ENCODE results near the gene FMOD.
A peak's percentile ranks its signal among the peaks of the same experiment; 100 is the strongest.

FMOD gene

GRCh38 chr1:203351037-203351625 lies at the start of gene FMOD:
Gene FMOD, minus strand, starts transcription at chr1:203351122. Its CDS starts 2,852 bp downstream, at chr1:203348270.
- DNase-seq: no peak

- no peak for DNase-seq
Measured at GRCh38 chr1:203396595-203397194, 45.8 kb upstream of the FMOD start.

- no peak for DNase-seq
Measured at GRCh38 chr1:203395751-203396150, 44.8 kb upstream of the FMOD start.

GRCh38 chr1:203390298-203390697 lies 39.4 kb upstream of the FMOD start:
- DNase-seq: no peak

- DNase-seq: no peak
Measured at GRCh38 chr1:203388683-203389082, 37.8 kb upstream of the FMOD start.

- DNase-seq: no peak
Measured at GRCh38 chr1:203382026-203382425, 31.1 kb upstream of the FMOD start.

- no peak for DNase-seq
Measured at GRCh38 chr1:203381151-203381751, 30.3 kb upstream of the FMOD start.

GRCh38 chr1:203380420-203381150 lies 29.7 kb upstream of the FMOD start:
- no peak for DNase-seq

GRCh38 chr1:203379825-203380224 lies 28.9 kb upstream of the FMOD start:
- DNase-seq: no peak

- DNase-seq: no peak
Measured at GRCh38 chr1:203378556-203379245, 27.8 kb upstream of the FMOD start.

GRCh38 chr1:203373991-203374390 lies 23.1 kb upstream of the FMOD start:
- DNase-seq: no peak

GRCh38 chr1:203373002-203373401 lies 22.1 kb upstream of the FMOD start:
- no peak for DNase-seq

GRCh38 chr1:203371288-203371687 lies 20.4 kb upstream of the FMOD start:
- DNase-seq: no peak

- DNase-seq: no peak
Measured at GRCh38 chr1:203369666-203370065, 18.7 kb upstream of the FMOD start.

- no peak for DNase-seq
Measured at GRCh38 chr1:203368624-203369451, 17.9 kb upstream of the FMOD start.

- DNase-seq: peak; percentile 82
Measured at GRCh38 chr1:203367057-203367456, 16.1 kb upstream of the FMOD start.

- no peak for DNase-seq
Measured at GRCh38 chr1:203366476-203366875, 15.6 kb upstream of the FMOD start.

GRCh38 chr1:203364806-203365205 lies 13.9 kb upstream of the FMOD start:
- DNase-seq: no peak

GRCh38 chr1:203364094-203364801 lies 13.3 kb upstream of the FMOD start:
- no peak for DNase-seq

GRCh38 chr1:203362720-203363025 lies 11.8 kb upstream of the FMOD start:
- no peak for DNase-seq

- DNase-seq: peak; percentile 56
Measured at GRCh38 chr1:203361945-203362719, 11.2 kb upstream of the FMOD start.

All from NCI-H1105 treated with DMSO at 0.1 percent for 48 hours (cell line).